GM19463 (cell line): ENCODE data around the gene S100A3.
A peak's percentile ranks its signal among the peaks of the same experiment; 100 is the strongest.
"Not testable (repeated sequence)": the region's sequence is repeated elsewhere in the genome, so short reads cannot be mapped to it uniquely, and the experiment has no call there.

Experiments
- ATAC-seq: cut with Tn5 transposase; IDR thresholded peaks from one replicate; pipeline ENCODE4 v1.9.1; 2021; ENCODE audit warnings: mild to moderate bottlenecking, moderate library complexity; ENCODE audit not compliant: unreplicated experiment

Gene S100A3, protein sequence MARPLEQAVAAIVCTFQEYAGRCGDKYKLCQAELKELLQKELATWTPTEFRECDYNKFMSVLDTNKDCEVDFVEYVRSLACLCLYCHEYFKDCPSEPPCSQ

GRCh38 chr1:153548722-153549688 lies at the start of gene S100A3:
TSS of gene S100A3 (minus strand) at chr1:153549258. CDS start at chr1:153548485, 773 bp downstream.
- no peak for ATAC-seq

DNA sequence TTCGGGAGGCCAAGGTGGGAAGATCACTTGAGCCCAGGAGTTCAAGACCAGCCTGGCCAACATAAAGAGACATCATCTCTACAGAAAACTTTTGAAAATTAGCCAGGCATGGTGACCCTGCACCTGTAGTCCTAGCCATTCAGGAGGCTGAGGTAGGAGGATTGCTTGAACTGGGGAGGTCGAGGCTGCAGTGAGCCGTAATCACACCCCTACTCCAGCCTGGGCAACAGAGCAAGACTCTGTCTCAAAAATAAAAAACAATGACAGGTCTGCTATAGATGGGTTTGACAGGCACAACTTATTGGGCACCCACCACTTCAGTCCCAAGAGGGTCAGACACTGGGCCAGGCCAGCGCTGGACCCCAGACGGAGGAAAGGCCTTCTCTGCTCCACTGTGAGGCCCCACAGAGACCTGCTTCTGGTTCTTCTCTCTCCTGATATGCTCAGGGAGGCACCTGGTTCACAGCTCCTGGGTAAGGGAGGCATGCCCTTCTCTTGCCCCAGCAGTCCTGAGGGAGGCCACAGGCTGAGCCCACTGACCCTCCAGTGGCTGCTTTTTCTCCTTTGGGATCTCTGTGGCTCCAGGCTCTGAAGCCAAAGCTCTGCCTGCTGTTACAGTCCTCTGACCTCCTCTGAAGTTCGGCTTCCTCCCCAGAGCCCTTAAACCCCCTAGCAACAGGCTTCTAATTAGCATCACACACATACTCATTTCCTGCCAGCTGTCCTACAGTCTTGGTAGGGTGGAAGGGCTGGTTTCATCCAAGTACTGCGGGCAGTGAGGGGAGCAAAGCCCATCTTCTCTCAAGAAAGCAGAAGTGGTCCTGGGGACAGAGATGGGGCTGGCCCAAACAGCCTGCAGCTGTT lies 49.5 kb upstream of the S100A3 start:
- peak; percentile 94 for ATAC-seq

DNA sequence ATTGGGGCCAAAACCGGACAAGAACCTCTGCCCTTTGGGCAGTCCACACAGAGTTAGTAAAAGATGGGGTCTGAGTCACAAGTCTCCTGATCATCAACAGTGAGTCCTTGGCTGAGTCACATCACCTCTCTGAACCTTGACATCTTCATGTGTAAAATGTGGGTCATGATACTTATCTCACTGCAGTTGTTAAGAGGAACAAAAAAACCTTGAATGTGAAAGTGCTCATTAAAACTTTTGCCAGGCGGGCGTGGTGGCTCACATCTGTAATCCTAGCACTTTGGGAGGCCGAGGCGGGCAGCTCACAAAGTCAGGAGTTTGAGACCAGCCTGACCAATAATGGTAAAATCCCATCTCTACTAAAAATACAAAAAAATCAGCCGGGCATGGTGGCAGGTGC lies 48.1 kb upstream of the S100A3 start:
- no peak for ATAC-seq

GRCh38 chr1:153592748-153593147 lies 43.7 kb upstream of the S100A3 start:
- no peak for ATAC-seq

GRCh38 chr1:153588482-153588881 lies 39.4 kb upstream of the S100A3 start:
- no peak for ATAC-seq

GRCh38 chr1:153588033-153588432 lies 39.0 kb upstream of the S100A3 start:
- ATAC-seq: not testable (repeated sequence)

GRCh38 chr1:153587314-153587713 lies 38.3 kb upstream of the S100A3 start:
- no peak for ATAC-seq

DNA sequence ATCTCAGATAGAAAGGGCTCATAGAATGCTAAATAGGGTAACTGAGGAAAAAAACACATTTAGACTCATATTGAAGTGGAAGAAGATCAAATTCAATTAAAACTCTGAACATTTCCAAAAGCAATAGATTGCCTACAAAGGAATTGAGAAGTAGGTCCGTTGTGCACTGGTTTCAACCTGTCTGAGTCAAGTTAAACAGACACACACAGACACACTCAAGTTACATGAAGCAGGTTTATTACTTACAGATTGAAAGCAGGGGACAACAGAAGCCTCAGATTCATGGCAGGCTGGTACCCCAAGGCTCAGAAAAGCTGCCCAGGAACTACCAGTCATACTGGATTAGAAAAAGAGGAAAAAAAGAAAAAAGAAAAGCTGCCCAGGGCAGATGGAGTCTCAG lies 37.3 kb upstream of the S100A3 start:
- ATAC-seq: no peak

- ATAC-seq: no peak
Measured at GRCh38 chr1:153585006-153585405, 35.9 kb upstream of the S100A3 start.

- ATAC-seq: no peak
Measured at GRCh38 chr1:153583976-153584375, 34.9 kb upstream of the S100A3 start.

DNA sequence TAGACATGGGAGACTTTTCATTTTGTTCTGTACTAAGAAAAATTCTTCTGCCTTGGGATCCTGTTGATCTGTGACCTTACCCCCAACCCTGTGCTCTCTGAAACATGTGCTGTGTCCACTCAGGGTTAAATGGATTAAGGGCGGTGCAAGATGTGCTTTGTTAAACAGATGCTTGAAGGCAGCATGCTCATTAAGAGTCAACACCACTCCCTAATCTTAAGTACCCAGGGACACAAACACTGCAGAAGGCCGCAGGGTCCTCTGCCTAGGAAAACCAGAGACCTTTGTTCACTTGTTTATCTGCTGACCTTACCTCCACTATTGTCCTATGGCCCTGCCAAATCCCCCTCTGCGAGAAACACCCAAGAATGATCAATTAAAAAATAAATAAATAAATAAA lies 34.5 kb upstream of the S100A3 start:
- not testable (repeated sequence) for ATAC-seq

- ATAC-seq: not testable (repeated sequence)
Measured at GRCh38 chr1:153582836-153583235, 33.8 kb upstream of the S100A3 start.

GRCh38 chr1:153578936-153579335 lies 29.9 kb upstream of the S100A3 start:
- no peak for ATAC-seq

DNA sequence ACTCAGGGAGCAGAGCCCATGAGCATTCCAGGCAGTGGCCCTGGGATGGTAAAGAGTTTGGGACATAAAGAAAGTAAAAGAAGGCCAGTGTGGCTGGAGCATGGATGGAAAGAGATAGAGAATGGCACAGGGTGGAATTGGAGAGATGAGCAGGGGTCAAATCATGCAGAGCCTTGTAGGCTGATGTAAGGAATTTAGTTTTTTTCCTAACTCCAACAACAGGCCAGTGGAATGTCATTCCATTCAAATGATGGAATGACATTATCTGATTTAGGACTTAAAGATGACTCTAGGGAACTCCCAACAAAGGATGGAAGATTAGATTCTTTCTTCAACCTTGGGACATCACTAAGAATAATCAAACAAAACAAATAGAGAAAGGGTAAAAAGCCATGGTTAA lies 29.4 kb upstream of the S100A3 start:
- no peak for ATAC-seq

GRCh38 chr1:153577624-153578051 lies 28.6 kb upstream of the S100A3 start:
- ATAC-seq: no peak

DNA sequence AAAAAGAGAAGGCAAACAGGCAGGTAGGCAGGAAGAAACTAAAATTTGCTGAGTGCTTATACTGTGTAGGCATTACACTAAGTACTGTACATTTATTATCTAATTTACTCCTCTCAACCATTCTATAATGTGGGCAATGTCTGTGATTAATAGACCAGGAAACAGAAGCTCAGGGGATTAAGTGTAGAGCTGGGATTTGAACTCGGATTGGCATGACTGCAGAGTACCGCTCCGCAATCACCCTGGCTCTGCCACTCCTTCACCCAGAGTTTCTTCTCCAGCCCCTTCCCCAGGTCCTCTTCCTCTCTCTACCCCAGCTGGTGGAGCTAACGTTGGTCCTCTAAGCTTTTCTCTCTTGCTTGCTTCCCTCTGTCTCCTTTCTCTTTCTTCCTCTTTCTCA lies 28.1 kb upstream of the S100A3 start:
- ATAC-seq: no peak

GRCh38 chr1:153575497-153575896 lies 26.4 kb upstream of the S100A3 start:
- not testable (repeated sequence) for ATAC-seq

GRCh38 chr1:153575081-153575491 lies 26.0 kb upstream of the S100A3 start:
- not testable (repeated sequence) for ATAC-seq

DNA sequence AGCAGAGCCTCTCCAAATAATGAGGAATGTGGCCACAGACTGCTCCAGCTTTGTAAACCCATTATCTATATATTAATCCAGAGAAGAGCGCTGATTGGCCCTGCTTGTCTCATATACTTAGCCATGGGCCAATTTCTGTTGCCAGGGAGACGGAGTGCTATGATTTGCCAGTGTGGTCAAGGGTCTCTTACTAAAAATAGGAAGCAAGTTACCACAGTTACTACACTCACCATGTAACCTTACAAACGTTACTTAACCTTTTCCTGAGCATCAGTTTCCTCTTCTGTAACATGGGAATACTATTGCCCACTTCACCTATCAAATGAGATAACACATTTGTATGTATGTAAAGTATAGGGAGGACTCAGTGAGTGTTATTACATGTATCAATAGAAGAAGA lies 24.3 kb upstream of the S100A3 start:
- ATAC-seq: no peak

GRCh38 chr1:153572569-153573015 lies 23.5 kb upstream of the S100A3 start:
- ATAC-seq: peak; percentile 76

DNA sequence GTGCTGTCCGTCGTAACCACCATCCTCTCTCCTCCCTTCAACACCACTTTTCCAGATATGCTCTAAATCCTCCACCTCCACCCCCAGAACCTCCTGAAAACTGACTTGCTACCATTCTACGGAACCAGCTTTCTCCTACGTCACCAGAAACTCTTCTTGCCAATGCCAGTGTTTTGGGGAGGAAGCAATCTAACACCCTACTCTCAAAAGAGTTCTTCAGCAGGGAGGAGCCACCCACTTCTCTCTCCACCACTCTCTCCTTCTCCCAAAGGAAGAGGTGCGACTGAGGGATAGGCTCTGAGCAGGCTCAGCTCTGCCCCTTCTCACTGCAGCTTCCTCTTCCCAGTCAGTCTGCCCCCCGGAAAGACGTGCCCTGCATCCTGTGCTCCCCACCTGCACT lies 22.6 kb upstream of the S100A3 start:
- ATAC-seq: no peak
